A549 (cell line): ENCODE data around the gene JAGN1. TPM values are rescaled to one million over a fixed set of nuclear protein-coding genes. Genes with fewer than 3 reads are reported as not detected.
"Not testable (repeated sequence)": the region's sequence is repeated elsewhere in the genome, so short reads cannot be mapped to it uniquely, and the experiment has no call there.

Source experiments
- ATAC-seq, 2 experiments: fragments of 200-7000 bp in 1 of 2; fragments of >200 bp in 1 of 2; cut with Nextera tagmentation in 1 of 2; cut with Tn5 transposase in 1 of 2; 3 replicates each; pipeline versions ENCODE4 v1.8.0 to v1.9.1; 2018 to 2020; ENCODE audit warnings: mild to moderate bottlenecking in 1 of 2, moderate library complexity in 1 of 2
- CTCF ChIA-PET: fragments of 300-600 bp; sonication (Branson Sonifier 250); formaldehyde crosslinking; extraction: SDS; loops from one replicate; lab custom pipeline; 2021; ENCODE audit warnings: antibody characterized with exemption, inconsistent platforms; lab: Yijun Ruan, JAX
- POLR2A ChIA-PET: fragments of 350-600 bp; formaldehyde crosslinking; extraction: SDS; loops from one replicate; lab custom pipeline; 2021; ENCODE audit warnings: antibody characterized with exemption, inconsistent platforms; lab: Yijun Ruan, JAX
- DNase-seq, 2 experiments: peaks; one replicate each; pipeline versions ENCODE4 v3.0.0 to v3.0.0-alpha.2; 2011 to 2016; ENCODE audit warnings: low read depth in 1 of 2, low spot score in 1 of 2
- FAIRE-seq: peaks from 2 replicates; lab custom pipeline; 2011; peaks lifted over from hg19 to GRCh38; lab: Jason Lieb, UNC
- H3K27ac ChIP-seq, 2 experiments: fragments of >200 bp; sonication (Bioruptor Twin); formaldehyde crosslinking; 3 replicates each; pipeline ENCODE4 v1.5.1; 2016 to 2017
- H3K4me1 ChIP-seq: fragments of >200 bp; sonication (Bioruptor Twin); formaldehyde crosslinking; 3 replicates; pipeline ENCODE4 v1.6.1; 2016
- H3K4me2 ChIP-seq: fragments of >200 bp; sonication (Bioruptor Twin); formaldehyde crosslinking; 3 replicates; pipeline ENCODE4 v1.6.1; 2016
- H3K4me3 ChIP-seq: fragments of >200 bp; sonication (Bioruptor Twin); formaldehyde crosslinking; 3 replicates; pipeline ENCODE4 v1.5.1; 2016
- H3K9me3 ChIP-seq: fragments of >200 bp; sonication (Bioruptor Twin); formaldehyde crosslinking; 3 replicates; pipeline ENCODE4 v1.6.1; 2016
- ATOH8 ChIP-seq: fragments of 250-450 bp; sonication (Bioruptor Pico); IDR thresholded peaks from 2 replicates; pipeline ENCODE4 v1.5.0; 2020; ENCODE audit warnings: low read depth, mild to moderate bottlenecking, moderate library complexity
- CBX8 ChIP-seq: fragments of 200-600 bp; sonication (generic); IDR thresholded peaks from 2 replicates; pipeline ENCODE4 v1.6.1; 2016
- CHD2 ChIP-seq: fragments of 150-350 bp; IDR thresholded peaks from 2 replicates; pipeline ENCODE4 v1.6.1; 2014; ENCODE audit warnings: low read length; ENCODE audit not compliant: partially characterized antibody
- CHD4 ChIP-seq: fragments of 200-600 bp; sonication (generic); IDR thresholded peaks from 2 replicates; pipeline ENCODE4 v1.6.1; 2016; ENCODE audit warnings: antibody characterized with exemption, mild to moderate bottlenecking, borderline replicate concordance
- EHF ChIP-seq: fragments of 250-450 bp; sonication (Bioruptor Pico); IDR thresholded peaks from 2 replicates; pipeline ENCODE4 v1.5.0; 2020; ENCODE audit warnings: mild to moderate bottlenecking
- EHMT2 ChIP-seq: fragments of 200-600 bp; sonication (generic); IDR thresholded peaks from 2 replicates; pipeline ENCODE4 v1.6.1; 2016; ENCODE audit warnings: antibody characterized with exemption, low read depth, mild to moderate bottlenecking, moderate library complexity
- FOSL2 ChIP-seq, 2 experiments: fragments of 450-650 bp in 1 of 2; fragments of >200 bp in 1 of 2; sonication (Bioruptor Twin) in 1 of 2; formaldehyde crosslinking; IDR thresholded peaks; 2 replicates each; pipeline versions ENCODE4 v1.5.0 to v1.6.1; 2016 to 2020; ENCODE audit warnings: mild to moderate bottlenecking in 1 of 2, moderate library complexity in 1 of 2
- GATA3 ChIP-seq: IDR thresholded peaks from 2 replicates; pipeline ENCODE4 v1.6.1; 2012; ENCODE audit warnings: borderline replicate concordance
- HDAC2 ChIP-seq: fragments of 200-600 bp; sonication (generic); IDR thresholded peaks from 2 replicates; pipeline ENCODE4 v1.6.1; 2016
- HOXA7 ChIP-seq: fragments of 250-450 bp; sonication (Bioruptor Pico); IDR thresholded peaks from 2 replicates; pipeline ENCODE4 v1.5.0; 2020; ENCODE audit warnings: mild to moderate bottlenecking, moderate library complexity
- JUN ChIP-seq, 2 experiments: fragments of >200 bp; sonication (Bioruptor Twin); formaldehyde crosslinking; IDR thresholded peaks; 2 replicates in 1 of 2; 3 replicates in 1 of 2; pipeline ENCODE4 v1.6.1; 2016 to 2017
- JUNB ChIP-seq: fragments of >200 bp; sonication (Bioruptor Twin); formaldehyde crosslinking; IDR thresholded peaks from 2 replicates; pipeline ENCODE4 v1.6.1; 2016
- NFE2L2 ChIP-seq: fragments of 150-350 bp; conservative IDR thresholded peaks from 2 replicates; pipeline ENCODE4 v1.6.1; 2014; ENCODE audit warnings: low read length
- NR3C1 ChIP-seq: fragments of >200 bp; sonication (Bioruptor Twin); formaldehyde crosslinking; IDR thresholded peaks from 3 replicates; pipeline ENCODE4 v1.6.1; 2017
- SMC3 ChIP-seq: fragments of >200 bp; sonication (Bioruptor Twin); formaldehyde crosslinking; IDR thresholded peaks from 3 replicates; pipeline ENCODE4 v1.6.1; 2018; ENCODE audit warnings: inconsistent platforms
- ZSCAN20 ChIP-seq: fragments of 250-450 bp; sonication (Bioruptor Pico); IDR thresholded peaks from 2 replicates; pipeline ENCODE4 v1.8.0; 2022; ENCODE audit warnings: mild to moderate bottlenecking, moderate library complexity
- WGBS: methylation state at CpG from one replicate; pipeline ENCODE4 v1.1.6; 2017; ENCODE audit errors: missing lambda C conversion rate; 5-methylcytosine and 5-hydroxymethylcytosine counted together
- polyA plus RNA-seq, 4 experiments: library from polyadenylated mRNA; depleted of rRNA in 3 of 4; stranded (reverse); fragments of >200 nt; fragmentation: RNase III in 1 of 4; extraction: RNeasy Plus Mini Kit Qiagen cat#74134 plus additional on column Dnase treatment in 1 of 4; gene quantifications; 2 replicates in 3 of 4; 3 replicates in 1 of 4; pipeline ENCODE4 v1.2.3, GENCODE V29; 2011 to 2017
- TF ChIP-seq, protein P1 (sequence below): IDR thresholded peaks from 2 replicates; pipeline ENCODE4 v1.6.1; 2012

The JAGN1 gene
- polyA plus RNA-seq, 2 of the 4 experiments (the other 2 are of a cell fraction): 48.6 to 63.2 TPM

- TF ChIP-seq EHF (CRISPR knock-in tag): no peak
- no peak for TF ChIP-seq SMC3
- TF ChIP-seq, protein P1, sequence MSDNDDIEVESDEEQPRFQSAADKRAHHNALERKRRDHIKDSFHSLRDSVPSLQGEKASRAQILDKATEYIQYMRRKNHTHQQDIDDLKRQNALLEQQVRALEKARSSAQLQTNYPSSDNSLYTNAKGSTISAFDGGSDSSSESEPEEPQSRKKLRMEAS: peak; percentile 80
Observed at GRCh38 chr3:9843715-9844438, 46.5 kb upstream of the JAGN1 start, which contains the start of gene RPUSD3 (continued).

GRCh38 chr3:9846231-9846630, 44.2 kb upstream of the JAGN1 start:
- H3K4me2 ChIP-seq: no peak overlapping the region
- H3K9me3 ChIP-seq: no peaks in the 10 kb centered on the region
- ChIA-PET CTCF (interaction anchor here (0.5 to 4.9 kb wide), 8 partner anchors 20 to 130 kb away, joined by 3 to 30 read pairs (median 4); partner anchors contain the start of gene CRELD1), POLR2A (no interaction called here)
- ATAC-seq: no peak
- DNase-seq: no peak
- 89% methylated on average over 6 of the region's 6 CpGs for WGBS
- peaks cover 11% of the 10 kb centered on the region; the same call in 2 of the 3 replicates for H3K4me1 ChIP-seq
- TF ChIP-seq HOXA7 (CRISPR knock-in tag) (no peak), JUN (IDR thresholded peaks at IDR 0.05) (no peak), GATA3 (no peak), FOSL2 (IDR thresholded peaks at IDR 0.05) (no peak), FOSL2 (CRISPR knock-in tag; IDR thresholded peaks at IDR 0.05) (no peak), CHD4 (no peak), JUNB (no peak), EHMT2 (no peak), ZSCAN20 (CRISPR knock-in tag) (no peak), NR3C1 (no peak)
- H3K4me3 ChIP-seq: no peak overlapping the region
- H3K27ac ChIP-seq: no peak overlapping the region
- no peak for FAIRE-seq

GRCh38 chr3:9846931-9847488, 43.4 kb upstream of the JAGN1 start:
- DNase-seq (no peak), ATAC-seq (no peak), FAIRE-seq (no peak)
- TF ChIP-seq HDAC2: no peak
- TF ChIP-seq CBX8: no peak
- TF ChIP-seq NFE2L2: no peak
- no peak for TF ChIP-seq ATOH8 (CRISPR knock-in tag)
- TF ChIP-seq NR3C1: no peak
- TF ChIP-seq CHD2: no peak
- CTCF ChIA-PET: interaction anchor here (0.6 to 4.9 kb wide), 8 partner anchors 14 to 131 kb away, joined by 3 to 30 read pairs (median 4); partner anchors contain the start of gene CRELD1
- POLR2A ChIA-PET: interaction anchor here (0.6 kb wide), 1 partner anchor 120 kb away, joined by 3 read pairs; no protein-coding TSS in a partner anchor
- WGBS: 88% methylated on average over 5 of the region's 6 CpGs
- Histone ChIP-seq H3K27ac (no peak overlapping the region), H3K4me1 (peaks cover 11% of the 10 kb centered on the region; the same call in 2 of the 3 replicates), H3K4me3 (no peak overlapping the region), H3K4me2 (no peak overlapping the region), H3K9me3 (no peaks in the 10 kb centered on the region)

DNA sequence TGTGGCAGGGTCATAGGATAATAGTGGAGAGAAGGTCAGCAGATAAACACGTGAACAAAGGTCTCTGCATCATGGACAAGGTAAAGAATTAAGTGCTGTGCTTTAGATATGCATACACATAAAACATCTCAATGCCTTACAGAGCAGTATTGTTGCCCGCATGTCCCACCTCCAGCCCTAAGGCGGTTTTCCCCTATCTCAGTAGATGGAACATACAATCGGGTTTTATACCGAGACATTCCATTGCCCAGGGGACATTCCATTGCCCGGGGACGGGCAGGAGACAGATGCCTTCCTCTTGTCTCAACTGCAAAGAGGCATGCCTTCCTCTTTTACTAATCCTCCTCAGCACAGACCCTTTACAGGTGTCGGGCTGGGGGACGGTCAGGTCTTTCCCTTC, 42.5 kb upstream of the JAGN1 start:
- 29% methylated on average over 8 of the region's 9 CpGs for WGBS
- H3K27ac ChIP-seq, POLR2A ChIA-PET, H3K9me3 ChIP-seq, H3K4me3 ChIP-seq, H3K4me1 ChIP-seq, FAIRE-seq, H3K4me2 ChIP-seq, ATAC-seq, DNase-seq: not testable (repeated sequence)
- CTCF ChIA-PET: interaction anchor here (0.6 to 3.2 kb wide), 15 partner anchors 9 to 143 kb away, joined by 3 to 30 read pairs (median 5); partner anchors contain the start of gene CIDEC
